Measurements from ENCODE around the gene ANKRD28.

DNA sequence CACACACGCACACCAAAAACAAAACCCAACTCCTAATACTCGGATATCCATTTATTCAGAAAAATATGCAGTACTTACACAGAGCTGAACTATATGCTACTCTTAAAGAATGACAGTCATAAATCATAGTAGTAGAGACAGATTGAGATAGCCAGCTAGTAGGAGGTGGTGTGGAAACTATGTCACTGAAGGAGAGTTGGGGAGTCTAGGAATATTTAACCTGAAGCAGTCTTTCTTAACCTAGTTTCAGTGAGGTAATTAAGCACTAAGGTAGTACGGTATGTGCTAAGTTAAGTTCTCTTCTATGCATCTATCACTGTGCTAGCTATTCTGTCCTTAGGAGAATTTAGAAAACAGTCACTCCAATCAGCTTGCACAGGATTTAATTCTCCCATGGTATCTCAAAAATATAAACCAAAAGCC is 54.2 kb downstream of the ANKRD28 start:
- no peak for TF ChIP-seq POLR2A (IDR thresholded peaks at IDR 0.05)
- TF ChIP-seq, protein P1, sequence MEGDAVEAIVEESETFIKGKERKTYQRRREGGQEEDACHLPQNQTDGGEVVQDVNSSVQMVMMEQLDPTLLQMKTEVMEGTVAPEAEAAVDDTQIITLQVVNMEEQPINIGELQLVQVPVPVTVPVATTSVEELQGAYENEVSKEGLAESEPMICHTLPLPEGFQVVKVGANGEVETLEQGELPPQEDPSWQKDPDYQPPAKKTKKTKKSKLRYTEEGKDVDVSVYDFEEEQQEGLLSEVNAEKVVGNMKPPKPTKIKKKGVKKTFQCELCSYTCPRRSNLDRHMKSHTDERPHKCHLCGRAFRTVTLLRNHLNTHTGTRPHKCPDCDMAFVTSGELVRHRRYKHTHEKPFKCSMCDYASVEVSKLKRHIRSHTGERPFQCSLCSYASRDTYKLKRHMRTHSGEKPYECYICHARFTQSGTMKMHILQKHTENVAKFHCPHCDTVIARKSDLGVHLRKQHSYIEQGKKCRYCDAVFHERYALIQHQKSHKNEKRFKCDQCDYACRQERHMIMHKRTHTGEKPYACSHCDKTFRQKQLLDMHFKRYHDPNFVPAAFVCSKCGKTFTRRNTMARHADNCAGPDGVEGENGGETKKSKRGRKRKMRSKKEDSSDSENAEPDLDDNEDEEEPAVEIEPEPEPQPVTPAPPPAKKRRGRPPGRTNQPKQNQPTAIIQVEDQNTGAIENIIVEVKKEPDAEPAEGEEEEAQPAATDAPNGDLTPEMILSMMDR (IDR thresholded peaks at IDR 0.05), result no peak
